Measurements from ENCODE around the gene GIT1.

DNA sequence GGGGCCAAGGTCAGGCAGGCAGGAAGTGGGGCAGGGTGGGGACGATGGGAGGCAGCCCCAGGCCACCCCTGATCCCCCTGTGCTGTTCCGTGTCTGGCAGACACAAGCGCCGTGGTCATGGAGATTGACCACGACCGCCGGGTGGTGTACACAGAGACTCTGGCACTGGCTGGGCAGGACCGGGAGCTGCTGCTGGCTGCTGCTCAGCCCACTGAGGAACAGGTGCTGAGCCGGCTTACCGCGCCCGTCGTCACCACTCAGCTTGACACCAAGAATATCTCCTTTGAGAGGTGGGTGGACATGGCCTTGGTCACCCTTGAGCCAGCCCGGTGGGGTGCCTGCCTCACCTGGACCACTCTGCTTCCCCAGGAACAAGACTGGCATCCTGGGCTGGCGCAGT lies 19.5 kb upstream of the GIT1 start:
- TF ChIP-seq, protein P1, sequence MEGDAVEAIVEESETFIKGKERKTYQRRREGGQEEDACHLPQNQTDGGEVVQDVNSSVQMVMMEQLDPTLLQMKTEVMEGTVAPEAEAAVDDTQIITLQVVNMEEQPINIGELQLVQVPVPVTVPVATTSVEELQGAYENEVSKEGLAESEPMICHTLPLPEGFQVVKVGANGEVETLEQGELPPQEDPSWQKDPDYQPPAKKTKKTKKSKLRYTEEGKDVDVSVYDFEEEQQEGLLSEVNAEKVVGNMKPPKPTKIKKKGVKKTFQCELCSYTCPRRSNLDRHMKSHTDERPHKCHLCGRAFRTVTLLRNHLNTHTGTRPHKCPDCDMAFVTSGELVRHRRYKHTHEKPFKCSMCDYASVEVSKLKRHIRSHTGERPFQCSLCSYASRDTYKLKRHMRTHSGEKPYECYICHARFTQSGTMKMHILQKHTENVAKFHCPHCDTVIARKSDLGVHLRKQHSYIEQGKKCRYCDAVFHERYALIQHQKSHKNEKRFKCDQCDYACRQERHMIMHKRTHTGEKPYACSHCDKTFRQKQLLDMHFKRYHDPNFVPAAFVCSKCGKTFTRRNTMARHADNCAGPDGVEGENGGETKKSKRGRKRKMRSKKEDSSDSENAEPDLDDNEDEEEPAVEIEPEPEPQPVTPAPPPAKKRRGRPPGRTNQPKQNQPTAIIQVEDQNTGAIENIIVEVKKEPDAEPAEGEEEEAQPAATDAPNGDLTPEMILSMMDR (IDR thresholded peaks at IDR 0.05; ENCODE audit: low read depth, low read length) = no peak
- TF ChIP-seq POLR2A (IDR thresholded peaks at IDR 0.05; ENCODE audit: extremely low read depth, insufficient read length) = no peak
- no peak for TF ChIP-seq MYC (IDR thresholded peaks at IDR 0.05; ENCODE audit: low read depth, low read length)

All from NB4 (cell line).